ENCODE data around the gene TFAM.
A peak's percentile ranks its signal among the peaks of the same experiment; 100 is the strongest.

The TFAM gene

DNA sequence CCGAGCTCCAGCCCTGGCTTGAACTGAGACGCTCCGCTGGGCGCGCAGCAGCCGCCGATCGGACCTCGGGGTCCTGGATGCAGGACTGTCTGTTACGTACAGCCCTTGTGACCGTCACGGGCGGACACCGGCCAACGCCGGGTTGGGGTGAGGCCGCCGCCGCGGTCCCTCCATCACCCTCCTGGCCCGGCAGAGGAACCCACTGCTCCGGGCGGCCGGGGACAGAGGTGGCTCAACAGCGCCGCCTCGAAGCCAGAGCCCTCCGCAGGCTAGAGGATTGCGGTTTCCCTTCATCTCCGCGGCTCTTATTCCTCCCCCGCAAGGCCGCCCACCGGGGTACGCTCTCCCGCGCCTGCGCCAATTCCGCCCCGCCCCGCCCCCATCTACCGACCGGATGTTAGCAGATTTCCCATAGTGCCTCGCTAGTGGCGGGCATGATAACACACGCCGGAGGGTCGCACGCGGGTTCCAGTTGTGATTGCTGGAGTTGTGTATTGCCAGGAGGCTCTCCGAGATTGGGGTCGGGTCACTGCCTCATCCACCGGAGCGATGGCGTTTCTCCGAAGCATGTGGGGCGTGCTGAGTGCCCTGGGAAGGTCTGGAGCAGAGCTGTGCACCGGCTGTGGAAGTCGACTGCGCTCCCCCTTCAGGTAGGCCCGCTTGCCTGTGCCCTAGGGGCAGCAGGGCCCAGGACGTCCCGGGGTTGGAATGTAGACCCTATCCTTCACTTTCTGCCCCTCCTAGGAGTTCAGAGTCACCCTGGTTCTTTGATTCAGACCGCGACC, at the start of gene TFAM:
TSS of gene TFAM (plus strand) at position 412 of the 785 bp plus-strand sequence. CDS start at position 550, 138 bp downstream.
- DNase-seq: peak; percentile 92

DNA sequence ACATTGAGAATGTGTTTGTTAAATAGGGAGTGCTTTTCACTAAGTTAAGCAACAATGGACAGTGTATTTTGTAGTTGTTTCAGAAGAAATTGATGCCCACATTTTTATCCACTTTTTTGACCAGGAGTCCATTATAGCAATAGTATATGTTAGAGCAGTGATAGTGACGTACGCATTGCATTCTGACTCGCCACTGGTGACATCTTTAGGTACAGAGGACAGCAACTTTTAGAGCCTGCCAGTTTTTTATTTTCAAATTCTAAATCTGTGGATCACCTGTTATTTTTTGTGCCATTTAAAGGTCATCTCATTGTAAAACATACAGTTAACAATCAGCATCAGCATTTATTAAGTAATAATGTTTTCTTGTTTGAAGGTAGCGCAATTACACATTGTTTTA, 49.0 kb upstream of the TFAM start:
- DNase-seq: no peak

DNA sequence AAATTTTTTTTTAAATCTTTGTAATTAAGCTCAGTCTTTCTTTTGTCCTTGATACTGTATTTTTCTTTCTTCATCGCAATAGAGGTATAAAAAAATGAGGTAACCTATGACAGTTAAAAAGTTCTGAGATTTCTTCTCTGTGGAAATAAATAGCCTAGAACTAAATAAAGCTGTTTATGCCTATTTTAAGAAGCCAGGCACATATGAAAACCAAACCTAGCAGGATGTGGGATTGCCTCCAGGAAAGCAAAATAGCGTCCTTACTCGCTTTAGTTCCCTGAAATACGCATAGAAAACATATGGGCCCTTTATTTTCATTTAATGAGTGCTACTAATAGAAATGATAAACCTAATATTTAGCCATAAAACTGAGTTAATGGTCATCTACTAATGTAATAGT, 43.8 kb upstream of the TFAM start:
- no peak for DNase-seq

DNA sequence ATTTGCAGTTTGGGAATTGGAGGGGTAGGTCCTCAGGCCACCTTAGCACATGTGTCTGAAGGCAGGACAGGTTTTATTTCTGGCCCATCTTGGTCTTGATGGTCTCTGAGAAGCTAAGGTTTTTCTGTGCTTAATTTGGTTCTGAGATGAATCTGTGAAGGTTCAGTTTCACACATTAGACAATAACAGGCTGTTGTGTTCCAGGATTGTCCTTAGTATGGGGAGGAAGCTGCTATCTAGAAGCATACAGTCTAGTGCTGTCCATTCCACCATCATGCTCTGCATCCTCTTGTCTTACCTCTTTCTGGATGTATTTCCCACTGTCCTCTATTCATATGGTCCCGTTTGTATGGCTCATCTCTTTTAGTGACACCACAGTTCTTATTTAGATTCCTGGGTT, 43.3 kb upstream of the TFAM start:
- no peak for DNase-seq

DNA sequence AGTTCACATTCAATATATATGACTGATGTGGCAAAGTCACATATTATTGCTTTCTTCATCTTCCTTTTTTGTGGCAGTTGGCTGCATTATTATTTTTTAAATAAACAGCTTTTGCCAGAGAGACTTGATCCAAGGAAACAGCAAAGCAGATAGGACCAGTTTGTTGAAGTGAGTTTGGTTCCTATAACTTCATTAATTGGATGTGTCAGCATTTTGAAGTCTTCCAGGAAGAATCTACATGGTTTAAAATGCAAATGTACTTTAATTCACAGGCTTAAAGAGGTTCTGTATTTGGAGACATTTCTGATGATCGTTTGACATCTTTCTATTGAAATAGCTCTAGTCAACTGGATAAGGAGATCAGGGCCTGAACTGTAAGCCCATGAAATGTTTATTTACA, 37.2 kb upstream of the TFAM start:
- DNase-seq: no peak

DNA sequence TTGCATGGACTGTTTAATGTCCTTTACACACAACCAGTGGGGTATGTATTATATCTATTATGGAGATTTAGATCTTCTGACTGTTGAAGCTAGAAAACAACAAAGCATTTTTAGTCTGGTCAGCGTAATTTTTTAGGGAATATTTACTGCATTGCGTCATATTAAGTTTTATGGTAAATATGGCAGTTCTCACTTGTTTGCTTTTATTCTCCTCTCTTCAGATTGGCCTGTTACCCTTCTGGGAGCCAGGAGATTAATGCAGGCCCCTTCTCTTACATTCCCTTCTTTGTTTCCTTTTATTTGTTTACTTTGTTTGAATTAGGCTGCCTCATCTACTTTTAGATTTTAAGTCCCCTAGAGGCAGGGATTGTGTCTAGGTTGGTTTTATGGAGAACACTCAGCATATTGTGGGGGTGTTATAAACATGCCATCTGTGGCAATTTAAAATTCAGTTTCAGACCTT, 36.6 kb upstream of the TFAM start:
- no peak for DNase-seq

DNA sequence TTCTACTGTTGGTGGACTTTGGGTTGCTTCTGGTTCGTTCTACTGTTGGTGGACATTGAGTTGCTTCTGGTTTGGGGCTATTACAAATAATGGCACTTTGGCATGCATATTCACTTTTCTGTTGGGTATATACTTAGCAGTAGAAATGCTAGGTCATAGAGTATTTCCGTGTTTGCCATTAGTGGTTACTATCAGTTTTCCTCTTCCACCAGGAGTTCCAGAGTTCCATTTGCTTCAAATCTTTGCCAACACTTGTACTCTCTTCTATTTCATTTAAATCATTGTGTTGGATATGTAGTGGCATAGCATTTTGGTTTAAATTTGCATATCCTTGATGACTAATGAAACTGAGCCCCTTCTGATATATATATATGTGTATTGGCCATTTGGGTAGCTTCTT, 35.2 kb upstream of the TFAM start:
- DNase-seq: no peak

DNA sequence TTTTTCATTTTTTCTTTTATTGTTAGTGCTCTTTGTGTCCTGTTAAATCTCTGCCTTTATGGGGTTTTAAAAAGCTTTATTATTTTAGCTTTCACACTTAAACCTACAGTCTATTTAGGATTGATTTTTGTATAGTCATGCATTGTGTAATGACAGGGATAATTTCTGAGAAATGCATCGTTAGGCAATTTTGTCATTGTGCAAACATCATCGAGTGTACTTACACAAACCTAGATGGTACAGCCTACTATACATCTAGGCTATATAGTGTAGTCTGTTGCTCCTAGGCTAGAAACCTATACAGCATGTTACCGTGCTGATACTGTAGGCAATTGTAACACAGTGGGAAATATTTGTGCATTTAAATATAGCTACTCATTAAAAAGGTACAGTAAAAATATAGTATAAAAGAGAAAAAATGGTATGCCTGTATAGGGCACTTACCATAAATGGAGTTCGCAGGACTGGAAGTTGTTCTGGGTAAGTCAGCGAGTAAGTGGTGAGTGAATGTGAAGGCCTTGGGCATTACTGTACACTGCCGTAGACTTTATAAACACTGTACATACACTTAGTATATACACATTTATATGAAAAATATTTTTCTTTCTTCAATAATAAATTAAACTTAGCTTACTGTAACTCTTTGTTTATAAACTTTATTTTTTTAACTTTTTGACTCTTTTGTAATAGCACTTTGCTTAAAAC, 34.4 kb upstream of the TFAM start:
- peak; percentile 81 for DNase-seq

DNA sequence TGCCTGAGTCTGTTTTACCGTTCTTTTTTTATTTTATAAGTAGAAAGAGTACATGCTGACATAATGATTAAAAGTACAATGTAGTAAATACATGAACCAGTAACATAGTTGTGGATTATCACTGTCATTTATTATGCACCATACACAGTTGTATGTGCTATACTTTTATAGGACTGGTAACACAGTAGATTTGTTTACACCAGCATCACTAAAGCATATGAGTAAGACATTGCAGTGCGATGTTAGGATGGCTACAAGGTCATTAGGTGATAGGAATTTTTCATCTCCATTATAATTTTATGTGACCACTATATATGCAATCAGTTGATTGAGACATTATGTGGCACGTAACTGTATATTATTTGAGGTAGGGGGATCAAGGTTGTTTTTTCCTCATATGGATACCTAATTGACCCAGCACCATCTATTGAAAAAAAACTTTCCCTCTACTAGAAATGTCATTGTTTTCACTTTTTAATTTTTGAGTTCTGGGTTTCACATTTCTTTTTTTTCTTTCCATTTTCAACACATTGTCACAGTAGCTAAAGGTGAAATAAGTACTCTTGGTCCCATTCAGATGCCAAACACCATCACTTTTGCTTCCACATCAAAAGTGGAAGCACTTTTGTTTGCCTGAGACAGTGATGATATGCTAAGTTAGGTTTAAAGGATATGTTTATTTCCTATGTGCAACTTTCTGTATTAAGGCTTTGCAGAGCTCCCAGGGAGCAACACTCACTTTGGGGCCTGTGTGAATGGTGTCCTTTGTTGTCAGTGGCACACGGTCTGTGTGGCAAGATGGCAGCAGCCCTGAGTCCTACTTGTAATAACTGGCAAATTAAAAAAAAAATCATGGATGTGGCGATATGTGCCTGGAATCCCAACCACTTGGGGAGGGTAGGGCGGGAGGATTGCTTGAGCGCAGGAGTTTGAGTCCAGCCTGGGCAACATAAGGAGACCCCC, 33.3 kb upstream of the TFAM start:
- no peak for DNase-seq

DNA sequence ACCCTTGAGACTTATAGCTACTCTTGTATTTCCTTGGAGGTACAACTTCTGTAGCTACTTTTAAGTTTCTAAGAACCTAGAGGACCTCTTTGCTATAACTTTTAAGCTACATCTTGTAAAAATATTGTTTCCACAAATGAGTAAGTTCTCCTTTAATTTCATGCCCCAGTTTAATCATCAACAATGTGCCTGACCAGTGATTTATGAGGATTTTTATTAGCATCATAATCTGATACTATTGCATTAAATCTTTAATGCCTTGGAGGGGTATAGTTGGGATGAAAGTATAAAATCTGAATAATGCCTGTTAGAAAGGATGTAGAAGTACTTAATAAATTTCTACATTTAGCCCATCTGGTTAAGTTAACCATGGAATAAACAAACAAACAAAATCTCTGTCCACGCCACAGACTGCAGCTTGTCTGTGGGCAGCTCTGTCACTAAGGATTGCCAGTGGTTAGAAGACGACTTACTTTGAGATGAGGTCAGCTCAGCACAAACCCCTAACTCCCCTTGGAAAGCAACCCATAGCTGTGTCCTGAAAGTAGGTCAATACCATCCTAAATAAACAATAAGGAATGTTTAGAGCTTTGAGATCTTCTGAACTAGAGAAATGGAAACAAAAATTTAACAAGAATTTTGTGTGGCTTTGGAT, 32.1 kb upstream of the TFAM start:
- no peak for DNase-seq

DNA sequence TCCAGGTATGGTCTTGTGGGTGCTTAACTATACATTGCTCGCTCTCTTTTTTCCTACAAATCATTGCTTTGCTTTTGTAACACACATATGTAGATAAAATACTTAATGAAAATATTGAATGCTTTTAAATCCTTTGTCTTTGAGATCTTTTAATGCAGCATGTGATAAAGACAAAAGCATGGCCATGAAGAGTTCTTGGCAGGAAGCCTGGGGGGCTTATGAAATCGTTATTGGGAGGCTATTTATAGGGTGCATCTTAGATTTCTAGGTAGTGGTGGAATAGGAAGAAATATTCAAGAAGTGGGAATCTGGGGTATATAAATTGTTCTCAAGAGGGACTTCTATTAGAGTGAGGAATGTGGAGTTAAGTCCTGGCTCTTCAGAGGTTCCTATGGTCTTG, 28.5 kb upstream of the TFAM start:
- no peak for DNase-seq

DNA sequence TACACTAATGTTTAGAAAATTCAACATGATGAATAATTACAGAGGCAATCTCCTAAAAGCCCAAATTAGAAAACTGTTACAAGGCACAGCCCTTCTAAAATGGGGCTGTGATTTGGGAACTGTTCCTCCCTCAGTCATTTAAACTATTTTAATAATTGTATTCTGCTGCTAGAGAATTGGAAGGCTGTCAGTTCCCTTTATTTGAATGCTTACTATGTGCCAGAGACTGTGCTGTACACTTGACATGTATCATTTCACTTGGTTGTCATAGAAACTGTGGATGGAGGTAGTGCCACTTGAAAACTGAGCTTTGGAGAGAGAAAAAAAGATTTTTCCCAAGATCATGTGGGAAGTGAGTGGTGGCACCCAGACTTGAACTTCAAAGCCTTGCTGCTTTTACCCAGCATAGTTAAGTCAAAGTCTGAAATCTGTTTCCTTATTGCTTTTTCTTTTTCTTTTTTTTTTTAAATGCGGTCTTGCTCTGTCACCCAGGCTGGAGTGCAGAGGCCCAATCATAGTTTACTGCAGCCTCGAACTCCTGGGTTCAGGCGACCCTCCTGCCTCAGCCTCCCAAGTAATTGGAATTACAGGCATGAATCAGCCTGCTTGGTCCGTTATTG, 26.8 kb upstream of the TFAM start:
- peak; percentile 13 for DNase-seq

DNA sequence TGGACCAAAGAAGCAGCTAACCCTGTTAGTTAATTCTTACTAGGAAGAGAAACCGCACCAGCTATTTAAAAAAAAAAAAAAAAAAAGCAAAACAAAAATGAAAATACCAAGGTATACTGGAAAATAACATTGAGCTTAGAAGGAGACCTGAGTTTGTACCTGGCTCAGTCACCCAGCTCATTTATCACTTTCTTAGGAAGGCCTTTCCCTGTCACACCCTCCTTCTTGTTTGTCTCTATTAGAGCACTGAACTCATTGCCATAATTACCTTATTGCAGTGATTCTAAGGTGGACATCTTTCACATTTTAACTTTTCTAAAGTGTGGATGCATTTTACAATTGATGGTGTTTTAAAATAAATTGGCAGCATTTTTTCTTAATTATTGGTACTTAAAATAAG, 26.3 kb upstream of the TFAM start:
- DNase-seq: no peak

DNA sequence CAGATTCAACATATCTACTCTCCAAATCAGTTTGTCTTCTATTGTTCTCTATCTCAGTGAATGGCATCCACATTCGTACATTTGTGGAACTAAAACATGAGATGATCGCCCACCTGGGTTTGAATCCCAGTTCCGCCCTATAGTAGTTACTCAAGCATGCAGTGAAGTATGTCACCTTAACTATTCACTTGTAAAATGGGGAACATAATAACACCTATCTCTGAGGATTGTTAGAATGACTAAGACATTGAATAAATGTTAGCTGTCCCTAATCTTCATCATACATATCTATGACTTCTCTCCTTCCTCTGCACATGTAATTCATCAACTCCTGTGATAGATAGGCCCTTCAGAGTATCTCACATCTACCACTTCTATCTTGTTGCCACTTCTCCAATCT, 25.7 kb upstream of the TFAM start:
- DNase-seq: no peak

DNA sequence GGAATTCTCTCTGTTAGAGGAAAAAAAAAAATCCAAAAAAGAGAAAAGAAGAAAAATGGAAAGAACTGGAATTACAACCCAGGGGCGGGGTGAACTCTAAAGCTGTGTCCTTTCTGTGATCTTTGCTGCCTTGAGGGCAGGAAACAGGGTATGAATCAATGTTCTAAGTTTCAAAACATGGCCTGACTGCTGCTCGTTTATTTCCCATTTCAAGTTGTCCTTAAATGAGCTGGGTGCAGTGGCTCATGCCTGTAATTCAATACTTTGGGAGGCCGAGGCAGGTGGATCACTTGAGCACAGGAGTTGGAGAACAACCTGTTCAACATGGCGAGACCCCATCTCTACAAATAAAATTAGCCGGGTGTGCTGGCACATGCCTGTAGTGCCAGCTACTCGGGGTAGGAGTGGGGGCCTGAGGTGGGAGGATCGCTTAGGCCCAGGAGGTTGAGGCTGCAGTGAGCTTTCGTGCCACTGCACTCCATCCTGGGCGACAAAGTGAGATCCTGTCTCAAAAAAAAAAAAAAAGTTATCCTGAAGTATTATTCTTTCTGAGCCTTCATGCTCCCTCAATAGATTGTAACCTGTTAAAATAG, 24.7 kb upstream of the TFAM start:
- no peak for DNase-seq

DNA sequence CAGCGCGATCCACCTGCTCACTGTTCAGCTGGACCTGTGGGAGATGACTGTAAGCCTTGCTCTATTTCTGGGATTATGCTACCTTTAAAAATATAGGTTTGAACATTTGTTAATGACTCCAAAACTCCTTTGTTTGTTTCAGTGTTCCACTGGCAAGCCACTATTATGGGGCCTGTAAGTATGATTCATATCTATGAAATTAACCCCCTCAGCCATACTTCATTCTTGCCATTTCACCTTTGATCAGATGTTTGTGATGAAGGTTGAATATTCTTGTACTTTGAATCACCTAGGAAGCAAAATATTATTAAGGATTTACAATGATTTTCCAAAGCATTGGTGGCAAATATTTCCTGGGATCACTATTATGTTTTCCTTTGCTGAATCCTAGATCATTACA, 23.9 kb upstream of the TFAM start:
- no peak for DNase-seq

DNA sequence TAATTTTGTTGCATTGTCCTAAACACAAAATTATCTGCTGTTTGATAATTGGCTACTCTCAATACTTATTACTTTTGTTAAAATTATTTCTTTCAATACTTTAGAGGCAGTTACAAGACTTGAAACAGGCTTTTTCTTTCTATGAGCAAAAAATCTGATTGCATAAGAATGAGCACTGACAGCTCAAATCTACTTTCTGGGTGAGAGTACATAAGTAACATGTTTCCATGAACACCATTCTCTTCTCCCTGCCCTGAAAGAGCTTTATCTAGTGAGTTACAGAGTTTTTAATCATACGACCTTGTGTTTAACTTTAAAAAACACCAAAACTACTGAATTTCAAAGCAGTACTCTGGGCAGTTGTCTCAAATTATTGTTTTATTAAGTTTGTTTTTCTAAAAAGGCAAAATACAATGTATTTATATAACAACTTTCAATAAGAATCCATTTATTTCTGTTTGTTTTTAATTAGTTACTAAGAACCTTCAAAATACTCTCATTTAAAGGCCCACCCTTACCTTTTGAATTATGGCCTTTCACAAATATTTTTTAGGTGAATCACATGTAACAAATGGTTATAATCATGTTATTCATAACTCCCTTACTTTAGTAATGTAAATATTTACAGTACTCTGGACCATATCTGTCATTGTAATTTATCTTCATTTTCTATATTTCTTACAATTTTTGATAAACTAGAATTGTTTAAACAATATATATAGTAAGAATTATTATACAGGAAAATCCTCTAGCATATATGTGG, 23.0 kb upstream of the TFAM start:
- no peak for DNase-seq

DNA sequence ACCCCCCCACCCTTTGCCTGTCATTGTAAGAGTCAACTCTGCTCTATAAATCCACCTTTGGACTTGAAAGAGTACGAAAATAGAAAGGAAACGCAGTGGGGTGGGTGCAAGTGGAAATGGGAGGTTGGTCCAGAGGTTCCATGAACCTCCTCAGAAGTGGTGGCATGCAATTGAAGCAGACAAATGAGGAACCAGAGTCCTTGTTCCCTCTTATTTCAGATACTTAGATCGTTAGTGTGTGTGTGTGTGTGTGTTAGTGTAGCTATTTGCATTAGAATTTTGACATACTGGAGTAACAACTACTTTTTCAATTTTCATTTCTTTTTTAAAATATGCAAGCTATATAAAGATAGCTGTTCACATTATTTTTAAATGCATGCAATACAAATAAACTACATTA, 18.1 kb upstream of the TFAM start:
- DNase-seq: peak; percentile 35

DNA sequence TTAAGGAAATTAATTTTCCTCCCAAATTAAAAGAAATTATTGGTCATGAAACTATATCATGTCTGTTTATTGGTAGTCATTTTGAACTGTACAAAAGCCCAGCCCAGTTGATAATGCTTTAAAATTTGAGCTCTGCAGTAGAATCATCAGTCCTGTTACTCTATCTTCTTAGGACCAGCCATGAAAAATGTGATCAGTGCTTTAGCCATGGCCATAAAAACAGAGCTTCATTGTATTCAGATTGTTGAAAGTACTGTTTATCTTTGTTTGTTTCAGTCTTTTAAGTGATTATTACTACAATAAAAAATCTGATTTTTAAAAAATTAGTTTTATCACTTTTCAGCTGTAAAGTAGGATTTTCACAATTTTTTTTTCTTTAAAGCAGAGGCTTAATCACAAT, 13.7 kb upstream of the TFAM start:
- DNase-seq: no peak

DNA sequence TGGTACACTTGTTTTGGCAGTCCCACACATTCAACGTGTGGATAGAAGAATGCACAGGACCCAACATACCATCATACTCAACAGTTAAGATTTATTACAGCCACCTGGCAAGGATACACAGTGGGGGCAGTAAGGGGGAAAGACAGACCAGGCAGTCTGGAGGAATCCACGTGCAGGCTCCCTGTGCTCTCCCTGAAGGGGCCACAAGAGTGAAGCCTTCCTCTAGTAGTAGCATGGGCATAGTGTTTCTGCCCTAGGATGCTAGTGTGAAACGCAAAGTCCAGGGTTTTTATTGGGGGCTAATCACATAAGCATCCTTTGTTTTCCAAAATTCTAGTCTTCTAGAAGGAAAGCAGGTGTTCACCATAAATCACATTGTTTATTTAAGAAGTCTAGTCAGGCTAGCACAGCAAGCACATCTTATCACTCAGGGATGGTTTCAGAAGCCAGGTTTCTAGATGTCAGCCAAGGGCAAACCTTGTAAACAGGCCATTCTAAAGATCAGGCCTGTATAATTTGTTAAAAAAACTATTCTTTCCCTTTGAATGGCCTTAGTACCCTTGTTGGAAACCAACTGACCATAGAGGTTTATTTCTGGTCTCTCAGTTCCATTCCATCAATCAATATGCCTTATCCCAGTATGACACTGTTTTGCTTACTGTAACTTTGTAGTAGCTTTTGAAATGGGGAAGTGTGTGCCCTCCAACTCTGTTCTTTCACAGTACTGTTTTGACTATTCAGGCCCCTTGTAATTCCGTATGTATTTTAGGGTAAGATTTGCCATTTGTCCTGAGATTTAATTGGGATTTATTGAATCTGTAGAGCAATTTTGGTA, 12.4 kb upstream of the TFAM start:
- no peak for DNase-seq
